IgD-negative memory B cell (primary cell): ENCODE results near the gene TMEM164. TPM values are rescaled to one million over a fixed set of nuclear protein-coding genes. Genes with fewer than 3 reads are reported as not detected.
"Not testable (repeated sequence)": the region's sequence is repeated elsewhere in the genome, so short reads cannot be mapped to it uniquely, and the experiment has no call there.

Source experiments
- H3K27ac Mint-ChIP-seq, 3 donors: one replicate each; pipeline ENCODE4 v1.8.0; 2020 to 2022; ENCODE audit warnings: mild to moderate bottlenecking in 3 of 3, mixed read lengths in 3 of 3, moderate library complexity in 1 of 3
- H3K27me3 Mint-ChIP-seq: one replicate; pipeline ENCODE4 v1.8.0; 2021; ENCODE audit warnings: mixed read lengths
- H3K36me3 Mint-ChIP-seq: one replicate; pipeline ENCODE4 v1.8.0; 2020; ENCODE audit warnings: mild to moderate bottlenecking, mixed read lengths
- H3K4me1 Mint-ChIP-seq, 3 donors: one replicate each; pipeline ENCODE4 v1.8.0; 2020 to 2022; ENCODE audit warnings: mixed read lengths in 3 of 3, mild to moderate bottlenecking in 1 of 3
- H3K4me3 Mint-ChIP-seq, 4 donors: one replicate each; pipeline ENCODE4 v1.8.0; 2020 to 2022; ENCODE audit warnings: mild to moderate bottlenecking in 4 of 4, mixed read lengths in 4 of 4, moderate library complexity in 3 of 4
- H3K9me3 Mint-ChIP-seq, 3 donors: one replicate each; pipeline ENCODE4 v1.8.0; 2020 to 2021; ENCODE audit warnings: mixed read lengths in 3 of 3, mild to moderate bottlenecking in 1 of 3
- polyA plus RNA-seq: library from polyadenylated mRNA; unstranded; fragments of 300-500 nt; fragmentation: Illumina TruSeq; gene quantifications from one replicate; pipeline ENCODE4 v1.2.3, GENCODE V29; 2021

TMEM164 gene
- 1.4 TPM for polyA plus RNA-seq

DNA sequence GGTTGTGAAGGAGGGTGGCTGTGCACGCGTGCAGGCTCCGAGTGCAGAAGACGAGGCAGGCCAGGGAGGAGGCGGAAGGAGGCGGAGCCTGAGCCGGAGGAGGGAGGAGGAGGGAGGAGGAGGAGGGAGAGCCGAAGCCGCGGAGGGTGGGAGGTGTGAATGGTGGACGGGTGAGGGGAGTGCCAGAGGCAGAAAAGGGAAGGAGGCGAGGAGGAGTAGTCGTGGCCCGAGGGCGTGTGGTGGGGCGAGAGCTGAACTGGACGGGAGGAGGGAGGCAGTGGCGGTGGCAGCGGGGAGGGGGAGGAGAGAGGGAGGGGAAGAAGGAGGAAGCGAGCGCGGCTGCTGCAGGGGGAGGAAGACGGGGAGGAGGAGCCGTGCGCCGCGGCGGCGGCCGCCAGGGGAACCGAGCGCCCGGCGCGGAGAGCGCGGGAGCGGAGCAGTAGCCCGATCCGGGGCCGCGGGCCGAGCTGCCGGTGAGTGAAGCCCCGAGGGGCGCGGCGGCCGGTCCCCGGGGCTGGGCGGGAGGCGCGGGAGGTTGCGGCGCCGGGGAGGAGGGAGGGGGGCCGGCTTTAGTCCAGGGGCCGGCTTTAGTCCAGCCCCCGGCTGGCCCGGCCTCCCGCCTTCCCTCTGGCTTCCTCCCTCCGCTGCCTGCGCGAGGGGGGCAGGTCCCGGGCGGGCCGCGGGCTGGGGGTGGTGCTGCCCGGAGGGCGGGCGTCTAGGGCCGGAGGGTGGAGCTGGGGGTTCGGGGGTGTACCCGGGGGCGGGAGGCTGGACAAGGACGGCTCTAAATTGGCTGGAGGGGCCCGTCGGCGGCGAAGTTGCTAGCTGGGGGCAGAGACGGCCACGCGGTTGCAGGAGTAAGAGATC, at the start of gene TMEM164:
TSS of gene TMEM164 (plus strand) at position 815 of the 867 bp plus-strand sequence. CDS start 661 bp downstream, outside the sequence.
- Mint-ChIP-seq H3K4me1 (peaks cover 14% of the 10 kb centered on the region in 3 donors), H3K9me3 (no peaks in the 10 kb centered on the region), H3K27ac (peak within 1 kb of the TSS; percentile 65 to 91 (median 67)), H3K27me3 (no peaks in the 10 kb centered on the region), H3K4me3 (peak within 1 kb of the TSS; percentile 84 to 97 (median 94)), H3K36me3 (peaks cover 4% of the 10 kb centered on the region)

DNA sequence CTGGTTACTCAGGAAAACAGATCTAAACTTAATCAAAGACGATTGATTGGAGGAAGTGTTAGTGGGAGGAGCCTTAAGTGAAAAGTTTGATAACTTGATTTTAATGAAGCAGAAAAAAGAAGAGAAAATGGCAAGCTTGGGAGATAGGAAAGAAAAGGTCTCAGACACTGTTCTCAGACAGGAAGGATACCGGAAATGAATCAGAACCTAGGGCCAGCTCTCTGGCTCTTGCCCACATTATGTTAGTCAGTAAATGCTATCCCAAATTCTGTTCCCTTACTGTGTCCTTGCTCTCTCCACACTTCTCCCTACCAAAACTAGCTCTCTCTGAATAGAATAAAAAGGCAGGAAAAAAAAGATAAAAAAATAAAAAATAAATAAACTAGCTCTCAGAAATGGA, 48.6 kb upstream of the TMEM164 start:
- H3K9me3 Mint-ChIP-seq: no peaks in the 10 kb centered on the region
- no peak overlapping the region for H3K4me3 Mint-ChIP-seq
- peaks cover 0 to 7% (median 0%) of the 10 kb centered on the region in 3 donors for H3K4me1 Mint-ChIP-seq
- H3K27me3 Mint-ChIP-seq: no peaks in the 10 kb centered on the region
- no peaks in the 10 kb centered on the region for H3K36me3 Mint-ChIP-seq
- no peak overlapping the region for H3K27ac Mint-ChIP-seq

DNA sequence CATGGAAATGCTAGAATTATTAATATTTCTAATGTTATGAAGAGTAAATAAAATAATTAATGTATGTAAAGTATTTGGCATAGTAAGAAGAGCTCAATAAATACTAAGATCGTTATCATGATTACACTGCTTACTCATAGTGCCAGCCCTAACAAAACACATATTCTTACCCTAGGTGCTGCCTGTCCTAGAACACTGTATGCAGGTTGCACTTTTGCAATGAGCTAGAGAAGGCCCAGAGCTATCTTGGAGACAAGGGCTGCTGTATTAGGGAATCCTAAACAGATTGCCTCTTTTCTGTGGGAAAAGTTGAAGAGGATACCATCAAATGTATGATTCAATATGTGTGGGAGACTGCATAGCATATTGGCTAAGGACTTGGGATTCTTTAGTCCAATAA, 48.0 kb upstream of the TMEM164 start:
- H3K4me1 Mint-ChIP-seq: peaks cover 0 to 7% (median 0%) of the 10 kb centered on the region in 3 donors
- H3K9me3 Mint-ChIP-seq: no peaks in the 10 kb centered on the region
- no peak overlapping the region for H3K27ac Mint-ChIP-seq
- no peaks in the 10 kb centered on the region for H3K27me3 Mint-ChIP-seq
- no peak overlapping the region for H3K4me3 Mint-ChIP-seq
- H3K36me3 Mint-ChIP-seq: no peaks in the 10 kb centered on the region

DNA sequence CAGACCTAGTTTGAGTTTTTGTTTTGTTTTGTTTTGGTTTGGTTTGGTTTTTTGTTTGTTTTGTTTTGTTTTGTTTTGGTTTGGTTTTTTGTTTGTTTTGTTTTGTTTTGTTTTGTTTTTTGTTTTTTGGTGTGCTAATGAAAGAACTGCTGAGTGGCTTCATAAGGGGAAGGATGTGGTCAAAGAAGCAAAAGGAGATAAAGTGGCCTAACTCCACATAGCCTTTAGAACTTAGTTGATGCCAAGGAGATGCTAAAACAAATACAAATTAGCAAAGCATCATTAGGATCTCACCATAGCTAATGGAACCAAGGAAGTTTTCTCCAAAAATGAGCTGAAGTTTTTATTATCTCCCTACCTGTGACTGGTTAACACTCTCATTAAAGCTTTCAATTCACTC, 44.6 kb upstream of the TMEM164 start:
- Mint-ChIP-seq H3K4me1 (peaks cover 0 to 7% (median 0%) of the 10 kb centered on the region in 3 donors), H3K27ac (no peak overlapping the region), H3K9me3 (no peaks in the 10 kb centered on the region), H3K36me3 (no peaks in the 10 kb centered on the region), H3K4me3 (no peak overlapping the region), H3K27me3 (peaks cover 1% of the 10 kb centered on the region)

DNA sequence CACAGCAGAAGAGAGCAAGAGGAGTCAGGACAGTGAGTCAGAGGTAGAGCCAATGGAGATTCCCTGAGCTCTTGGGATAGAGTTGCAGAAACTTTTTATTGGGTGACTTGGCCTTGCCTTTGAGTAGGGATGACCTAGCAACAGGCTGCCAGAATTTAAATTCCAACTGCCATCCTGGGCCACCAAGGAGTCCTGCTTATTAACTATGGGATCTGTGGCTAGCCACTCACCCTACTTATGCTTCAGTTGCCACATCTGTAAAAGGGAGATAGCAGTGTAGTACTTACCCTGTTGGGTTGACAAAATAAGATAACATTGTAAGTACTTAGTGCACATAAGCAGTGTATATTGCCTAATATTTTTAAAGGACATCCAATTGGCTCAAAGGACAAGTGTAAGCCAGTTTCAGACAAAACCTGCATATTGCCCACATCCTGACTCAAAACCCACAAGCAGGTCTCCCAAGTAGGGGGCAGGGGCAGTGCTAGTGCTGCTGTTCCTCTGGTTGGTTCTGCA, 43.5 kb upstream of the TMEM164 start:
- Mint-ChIP-seq H3K4me3 (no peak overlapping the region), H3K27ac (peak overlapping the region in 1 of 3 donors; percentile 1), H3K27me3 (peaks cover 1% of the 10 kb centered on the region), H3K36me3 (no peaks in the 10 kb centered on the region), H3K9me3 (no peaks in the 10 kb centered on the region), H3K4me1 (peaks cover 0 to 7% (median 0%) of the 10 kb centered on the region in 3 donors)

DNA sequence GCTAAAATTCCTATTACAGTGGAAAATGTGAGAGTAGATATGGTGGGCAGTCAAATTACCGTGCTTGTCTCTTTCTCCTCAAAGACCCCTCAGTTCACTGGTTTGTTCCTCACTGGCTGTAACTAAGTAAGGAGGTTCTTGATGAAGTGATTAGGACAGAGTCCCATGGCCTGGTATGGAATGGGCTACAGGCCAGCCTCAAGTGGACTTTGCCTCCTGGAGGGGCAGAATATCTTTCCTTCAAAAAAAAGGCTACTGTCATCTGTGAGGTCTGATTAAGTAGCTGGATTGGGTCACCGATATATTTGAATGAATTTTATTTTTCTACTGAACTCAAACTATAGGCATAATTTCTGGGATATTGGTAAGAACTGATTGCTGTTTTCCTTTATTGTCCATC, 38.5 kb upstream of the TMEM164 start:
- no peaks in the 10 kb centered on the region for H3K4me1 Mint-ChIP-seq
- no peaks in the 10 kb centered on the region for H3K36me3 Mint-ChIP-seq
- H3K27me3 Mint-ChIP-seq: peaks cover 3% of the 10 kb centered on the region
- H3K9me3 Mint-ChIP-seq: no peaks in the 10 kb centered on the region
- no peak overlapping the region for H3K27ac Mint-ChIP-seq
- no peak overlapping the region for H3K4me3 Mint-ChIP-seq

DNA sequence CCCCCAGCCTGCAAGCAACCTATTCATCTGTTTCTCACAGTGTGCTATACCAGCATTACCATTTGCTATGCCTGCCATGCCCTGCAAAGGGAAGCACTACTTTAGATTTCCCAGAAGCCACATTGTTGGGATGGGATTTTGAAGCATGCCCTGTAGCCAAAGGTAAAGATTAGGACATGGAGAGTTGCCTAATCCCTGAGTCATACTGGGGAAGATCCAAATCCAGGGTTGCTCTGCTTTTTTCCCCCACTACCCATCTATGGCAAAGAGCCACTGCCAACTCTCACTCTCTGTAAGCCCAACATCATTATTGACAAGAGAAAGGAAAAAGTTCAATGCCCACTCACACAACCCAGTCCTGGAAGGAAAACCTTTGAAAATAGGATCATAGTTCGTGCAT, 36.7 kb upstream of the TMEM164 start:
- Mint-ChIP-seq H3K4me1 (no peaks in the 10 kb centered on the region), H3K9me3 (no peaks in the 10 kb centered on the region), H3K27ac (no peak overlapping the region), H3K4me3 (no peak overlapping the region), H3K36me3 (no peaks in the 10 kb centered on the region), H3K27me3 (peaks cover 2% of the 10 kb centered on the region)

DNA sequence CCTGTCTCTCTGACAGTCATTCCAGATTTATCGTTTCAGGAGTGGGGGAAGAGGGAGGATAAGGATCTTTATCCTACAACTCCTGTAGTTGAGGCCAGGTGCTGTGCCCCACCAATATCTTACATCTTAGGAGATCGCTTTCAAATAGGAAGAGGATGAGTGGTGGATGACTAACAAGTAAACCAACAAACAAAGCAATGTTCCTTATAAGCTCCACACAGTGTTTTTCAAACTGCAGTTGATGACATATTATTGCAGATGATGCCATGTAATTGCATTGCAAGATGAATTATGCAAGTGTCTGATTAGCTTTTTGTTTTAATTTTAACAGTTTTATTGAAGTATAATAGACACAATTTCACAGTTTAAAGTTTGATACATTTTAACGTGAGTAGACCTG, 35.8 kb upstream of the TMEM164 start:
- Mint-ChIP-seq H3K36me3 (no peaks in the 10 kb centered on the region), H3K27ac (no peak overlapping the region), H3K4me1 (no peaks in the 10 kb centered on the region), H3K9me3 (no peaks in the 10 kb centered on the region), H3K27me3 (peaks cover 2% of the 10 kb centered on the region), H3K4me3 (no peak overlapping the region)

DNA sequence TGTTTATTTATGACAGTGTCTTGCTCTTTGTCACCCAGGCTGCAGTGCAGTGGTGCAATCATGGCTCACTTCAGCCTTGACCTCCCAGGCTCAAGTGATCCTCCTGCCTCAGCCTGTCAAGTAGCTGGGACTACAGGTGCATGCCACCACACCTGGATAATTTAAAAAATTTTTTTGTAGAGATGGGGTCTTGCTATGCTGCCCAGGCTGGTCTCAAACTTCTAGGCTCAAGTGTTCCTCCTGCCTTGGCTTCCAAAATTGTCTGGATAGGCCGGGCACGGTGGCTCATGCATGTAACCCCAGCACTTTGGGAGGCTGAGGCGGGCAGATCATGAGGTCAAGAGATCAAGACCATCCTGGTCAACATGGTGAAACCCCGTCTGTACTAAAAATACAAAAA, 32.1 kb upstream of the TMEM164 start:
- H3K27ac Mint-ChIP-seq, H3K4me3 Mint-ChIP-seq, H3K27me3 Mint-ChIP-seq, H3K36me3 Mint-ChIP-seq, H3K9me3 Mint-ChIP-seq, H3K4me1 Mint-ChIP-seq: not testable (repeated sequence)

DNA sequence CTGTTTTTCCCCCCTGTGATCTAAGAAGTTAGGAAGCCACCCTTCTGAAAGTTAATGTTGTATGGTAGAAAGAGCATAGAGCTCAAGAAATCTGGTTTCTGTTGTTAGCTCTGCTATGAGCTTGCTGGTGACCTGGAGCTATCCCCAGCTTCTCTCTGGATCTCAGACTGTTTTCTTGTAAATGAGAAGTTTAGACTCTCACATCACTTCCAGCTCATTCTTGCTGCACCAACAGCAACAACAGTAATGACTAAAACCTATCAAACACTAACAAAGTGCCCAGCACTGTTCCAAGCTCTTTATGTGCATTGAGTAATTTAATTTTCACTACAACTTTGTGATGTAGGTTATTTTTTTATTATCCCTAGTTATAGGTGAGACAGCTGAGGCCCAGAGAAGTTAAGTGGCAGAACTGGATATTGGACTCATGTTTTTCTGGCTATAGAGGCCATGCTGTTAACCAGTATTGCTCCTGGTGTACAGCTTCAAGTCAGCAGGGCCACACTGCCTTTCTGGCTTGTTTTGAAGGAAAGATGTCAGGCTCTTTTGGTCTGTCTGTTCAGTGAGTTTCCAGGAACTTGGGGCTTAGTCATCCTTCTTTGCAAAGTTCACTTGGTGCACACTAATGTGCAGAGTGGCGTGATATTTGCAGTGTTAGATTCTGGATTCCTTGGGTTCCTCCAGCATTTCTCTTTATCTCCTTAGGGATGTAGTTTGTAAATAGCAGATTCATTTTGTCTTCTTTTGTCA, 27.8 kb upstream of the TMEM164 start:
- H3K4me3 Mint-ChIP-seq: no peak overlapping the region
- H3K9me3 Mint-ChIP-seq: no peaks in the 10 kb centered on the region
- no peaks in the 10 kb centered on the region for H3K36me3 Mint-ChIP-seq
- no peak overlapping the region for H3K27ac Mint-ChIP-seq
- H3K4me1 Mint-ChIP-seq: no peaks in the 10 kb centered on the region
- peaks cover 8% of the 10 kb centered on the region for H3K27me3 Mint-ChIP-seq

DNA sequence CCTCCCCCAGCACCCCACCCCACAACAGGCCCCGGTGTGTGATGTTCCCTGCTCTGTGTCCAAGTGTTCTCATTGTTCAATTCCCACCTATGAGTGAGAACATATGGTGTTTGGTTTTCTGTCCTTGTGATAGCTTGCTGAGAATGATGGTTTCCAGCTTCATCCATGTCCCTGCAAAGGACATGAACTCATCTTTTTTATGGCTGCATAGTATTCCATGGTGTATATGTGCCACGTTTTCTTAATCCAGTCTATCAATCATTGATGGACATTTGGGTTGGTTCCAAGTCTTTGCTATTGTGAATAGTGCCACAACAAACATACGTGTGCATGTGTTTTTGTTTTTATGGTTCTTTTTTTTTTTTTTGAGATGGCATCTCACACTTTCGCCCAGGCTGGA, 17.7 kb upstream of the TMEM164 start:
- not testable (repeated sequence) for H3K36me3 Mint-ChIP-seq, H3K27ac Mint-ChIP-seq, H3K9me3 Mint-ChIP-seq, H3K4me1 Mint-ChIP-seq, H3K27me3 Mint-ChIP-seq, H3K4me3 Mint-ChIP-seq

DNA sequence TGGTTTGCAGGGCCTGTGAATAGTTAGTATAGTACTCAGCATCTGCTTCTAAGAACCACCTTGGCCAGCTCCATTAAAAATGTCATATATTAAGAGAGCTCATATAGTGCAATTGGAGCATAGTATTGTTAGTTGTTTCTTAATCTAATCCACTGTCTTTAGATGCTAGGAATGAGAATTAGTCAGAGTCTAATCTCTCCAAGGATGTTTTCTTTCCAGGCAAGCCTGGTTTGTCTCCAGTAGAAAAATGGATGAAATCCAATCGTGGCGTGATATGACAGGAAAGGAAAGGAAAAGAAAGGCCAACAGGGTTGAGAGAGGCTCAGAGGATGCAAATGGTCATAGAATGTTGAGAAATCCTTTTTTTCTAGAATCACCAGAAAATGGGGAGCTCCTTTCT, 15.0 kb upstream of the TMEM164 start:
- Mint-ChIP-seq H3K4me3 (no peak overlapping the region), H3K9me3 (no peaks in the 10 kb centered on the region), H3K36me3 (no peaks in the 10 kb centered on the region), H3K27ac (no peak overlapping the region), H3K27me3 (no peaks in the 10 kb centered on the region), H3K4me1 (peaks cover 0 to 5% (median 2%) of the 10 kb centered on the region in 3 donors)

DNA sequence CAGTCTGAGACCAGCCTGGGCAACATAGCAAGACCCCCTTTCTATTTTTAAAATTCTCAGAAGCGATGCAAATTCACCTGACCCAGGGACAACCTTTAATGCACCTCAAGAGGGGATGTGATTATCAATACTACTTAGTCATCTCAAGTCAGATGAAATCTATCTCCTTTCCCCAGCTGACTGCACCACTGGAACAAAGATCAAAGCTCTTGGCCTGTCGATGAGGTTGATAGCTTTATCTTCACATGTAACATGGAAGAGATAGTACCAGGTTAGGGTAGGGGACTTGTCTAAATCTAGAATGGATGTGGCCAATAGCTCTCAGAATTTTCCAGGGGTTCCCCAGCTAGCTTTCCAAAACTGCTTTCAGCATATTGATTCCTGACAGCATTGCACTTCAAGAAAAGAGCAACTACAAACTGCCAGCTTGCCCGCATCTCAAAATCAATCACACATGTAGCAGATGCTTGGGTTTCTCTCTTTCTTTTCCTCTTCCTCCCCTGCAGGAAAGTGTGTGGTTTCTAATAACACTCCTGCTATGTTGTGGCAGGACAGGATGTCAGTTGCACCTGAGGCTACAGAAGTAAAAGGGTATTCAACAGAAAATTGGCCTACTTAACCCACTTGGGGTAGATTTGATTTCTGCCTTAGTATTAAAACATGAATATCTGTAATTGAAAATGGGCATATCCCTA, 12.2 kb upstream of the TMEM164 start:
- H3K9me3 Mint-ChIP-seq: no peaks in the 10 kb centered on the region
- no peak overlapping the region for H3K4me3 Mint-ChIP-seq
- no peaks in the 10 kb centered on the region for H3K36me3 Mint-ChIP-seq
- no peak overlapping the region for H3K27ac Mint-ChIP-seq
- H3K4me1 Mint-ChIP-seq: peaks cover 0 to 5% (median 2%) of the 10 kb centered on the region in 3 donors
- no peaks in the 10 kb centered on the region for H3K27me3 Mint-ChIP-seq

DNA sequence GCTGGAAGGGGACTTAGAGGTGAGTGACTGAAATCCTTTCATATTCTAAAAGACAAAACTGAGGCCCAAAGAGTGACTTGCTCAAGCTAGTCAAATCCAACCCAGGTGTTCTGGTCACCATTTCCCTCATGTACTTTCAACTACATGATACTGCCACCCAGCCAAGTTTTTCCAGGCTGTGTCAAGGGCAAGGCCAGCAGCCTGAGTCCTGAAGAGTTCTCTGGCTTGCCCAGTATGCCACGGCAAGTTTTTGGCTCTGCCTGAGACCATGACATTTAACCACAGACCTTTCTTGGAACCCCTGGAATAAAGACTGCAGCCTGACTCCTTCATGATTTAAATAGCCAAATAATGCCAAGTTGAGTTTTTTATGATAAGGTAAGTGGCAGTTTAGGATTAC, 10.7 kb upstream of the TMEM164 start:
- Mint-ChIP-seq H3K27ac (no peak overlapping the region), H3K27me3 (no peaks in the 10 kb centered on the region), H3K9me3 (no peaks in the 10 kb centered on the region), H3K4me3 (no peak overlapping the region), H3K4me1 (peaks cover 0 to 5% (median 2%) of the 10 kb centered on the region in 3 donors), H3K36me3 (no peaks in the 10 kb centered on the region)

DNA sequence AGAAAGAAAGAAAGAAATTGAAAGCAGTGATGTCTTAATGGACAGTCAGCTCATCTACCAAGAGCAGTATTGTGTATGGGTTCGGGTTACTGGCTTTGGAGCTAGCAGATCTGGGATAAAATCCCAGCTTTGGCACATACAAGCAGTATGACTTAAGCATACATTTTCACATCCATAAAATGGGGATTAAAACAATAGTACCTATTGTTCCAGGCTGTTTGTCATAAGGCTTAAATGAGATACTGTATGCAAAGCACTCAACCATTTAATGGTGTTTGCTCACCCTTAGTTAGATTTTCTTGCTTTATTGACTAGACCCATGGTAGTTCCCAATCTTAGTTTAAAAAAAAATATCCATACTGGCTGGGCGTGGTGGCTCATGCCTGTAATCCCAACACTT, 7.8 kb upstream of the TMEM164 start:
- Mint-ChIP-seq H3K9me3 (no peaks in the 10 kb centered on the region), H3K4me1 (peaks cover 0 to 6% (median 5%) of the 10 kb centered on the region in 3 donors), H3K27ac (no peak overlapping the region), H3K4me3 (no peak overlapping the region), H3K27me3 (no peaks in the 10 kb centered on the region), H3K36me3 (no peaks in the 10 kb centered on the region)
